Measurements from ENCODE around the gene NCR3LG1. TPM values are rescaled to one million over a fixed set of nuclear protein-coding genes. Genes with fewer than 3 reads are reported as not detected.

The NCR3LG1 gene
- polyA plus RNA-seq, 2 of the 4 experiments (the other 2 are of a cell fraction), result 1.1 to 2.4 TPM

- Histone ChIP-seq H3K27ac (no peak overlapping the region), H3K4me1 (no peaks in the 10 kb centered on the region), H3K9me3 (no peaks in the 10 kb centered on the region), H3K4me3 (no peak overlapping the region), H3K4me2 (no peak overlapping the region)
- TF ChIP-seq RCOR1 (IDR thresholded peaks at IDR 0.05; ENCODE audit: low read depth, low read length), result no peak
- no peak for TF ChIP-seq GATA3 (IDR thresholded peaks at IDR 0.05; ENCODE audit: borderline replicate concordance)
- no peak for TF ChIP-seq EHF (CRISPR knock-in tag; IDR thresholded peaks at IDR 0.05)
- no peak for TF ChIP-seq HMGXB4 (CRISPR knock-in tag; IDR thresholded peaks at IDR 0.05; ENCODE audit: borderline replicate concordance)
- no peak for TF ChIP-seq HES2 (IDR thresholded peaks at IDR 0.05)
- no peak for TF ChIP-seq FOXS1 (CRISPR knock-in tag; IDR thresholded peaks at IDR 0.05)
- no peak for TF ChIP-seq MAX (IDR thresholded peaks at IDR 0.05)
- TF ChIP-seq ELK1 (IDR thresholded peaks at IDR 0.05; ENCODE audit: low read depth, low read length), result no peak
- no peak for TF ChIP-seq JUNB (IDR thresholded peaks at IDR 0.05)
- no peak for TF ChIP-seq CHD2 (IDR thresholded peaks at IDR 0.05; ENCODE audit: low read length, partially characterized antibody)
- ChIA-PET POLR2A (no interaction called here), CTCF (interaction anchor here (1.0 to 7.2 kb wide), 6 partner anchors 8 to 129 kb away, joined by 3 to 59 read pairs (median 4); partner anchors contain the start of gene KCNJ11)
- no peak for DNase-seq (ENCODE audit: low read depth in 1 of 2, low spot score in 1 of 2)
- no peak for FAIRE-seq
- no peak for ATAC-seq
These were observed 47.6 kb downstream of the NCR3LG1 start for GRCh38 chr11:17399236-17399635.

- TF ChIP-seq ZC3H11A (IDR thresholded peaks at IDR 0.05) (no peak), MYC (IDR thresholded peaks at IDR 0.05; ENCODE audit: borderline replicate concordance, low read length) (no peak), HEYL (CRISPR knock-in tag; IDR thresholded peaks at IDR 0.05) (no peak), CBX8 (IDR thresholded peaks at IDR 0.05) (no peak), SREBF2 (IDR thresholded peaks at IDR 0.05) (no peak), KDM1A (IDR thresholded peaks at IDR 0.05; ENCODE audit: low read depth) (no peak), CTCF (IDR thresholded peaks at IDR 0.05) (no peak), JUNB (IDR thresholded peaks at IDR 0.05) (no peak), MAFK (IDR thresholded peaks at IDR 0.05; ENCODE audit: partially characterized antibody) (no peak), CHD4 (IDR thresholded peaks at IDR 0.05; ENCODE audit: borderline replicate concordance) (no peak), HOXA7 (CRISPR knock-in tag; IDR thresholded peaks at IDR 0.05) (no peak), CHD2 (IDR thresholded peaks at IDR 0.05; ENCODE audit: low read length, partially characterized antibody) (no peak)
- CTCF ChIA-PET, result interaction anchor here (1.0 to 7.2 kb wide), 7 partner anchors 9 to 128 kb away, joined by 3 to 59 read pairs (median 4); partner anchors contain the start of gene KCNJ11
- no peak overlapping the region for H3K27ac ChIP-seq
- DNase-seq (ENCODE audit: low read depth in 1 of 2, low spot score in 1 of 2) (no peak), ATAC-seq (no peak), FAIRE-seq (no peak)
- POLR2A ChIA-PET, result no interaction called here
- H3K9me3 ChIP-seq, result no peaks in the 10 kb centered on the region
- H3K4me2 ChIP-seq, result no peak overlapping the region
- peaks cover 2% of the 10 kb centered on the region; the same call in 2 of the 3 replicates for H3K4me1 ChIP-seq
- H3K4me3 ChIP-seq, result no peak overlapping the region
- 76% methylated on average over 19 of the region's 19 CpGs for WGBS (ENCODE audit: missing lambda C conversion rate)
These were observed 48.6 kb downstream of the NCR3LG1 start for GRCh38 chr11:17400048-17400775.

All from A549 (cell line).